MM.1S (cell line): ENCODE data around the gene RNASET2.

Experiments
- CTCF ChIP-seq: fragments of 300-600 bp; sonication (generic); IDR thresholded peaks from 2 replicates; pipeline ENCODE4 v1.5.1; 2016; ENCODE audit warnings: antibody characterized with exemption, low read length, mixed read lengths
- EZH2phosphoT487 ChIP-seq: fragments of 300-600 bp; sonication (generic); IDR thresholded peaks from 2 replicates; pipeline ENCODE4 v1.6.1; 2018; ENCODE audit warnings: antibody characterized with exemption, low read length

- no peak for TF ChIP-seq CTCF
- TF ChIP-seq EZH2phosphoT487 = no peak
Observed at GRCh38 chr6:166970776-166971175, 14.4 kb upstream of the RNASET2 start.
